A673 (cell line): ENCODE data around the gene HOXA9.

Experiments
- CTCF ChIP-seq: fragments of 300-800, 200-600 bp; sonication (generic); conservative IDR thresholded peaks from 2 replicates; pipeline ENCODE4 v1.5.1; 2017; ENCODE audit warnings: low read depth, mild to moderate bottlenecking, antibody characterized with exemption, low read length, moderate library complexity, mixed read lengths
- EZH2 ChIP-seq: fragments of 200-600 bp; sonication (generic); IDR thresholded peaks from 2 replicates; pipeline ENCODE4 v1.6.1; 2017; ENCODE audit warnings: borderline replicate concordance, low read depth, mild to moderate bottlenecking, mixed read lengths, antibody characterized with exemption, low read length; ENCODE audit not compliant: poor library complexity, severe bottlenecking

GRCh38 chr7:27152816-27153442 is 12.4 kb downstream of the HOXA9 start:
- TF ChIP-seq CTCF (no peak), EZH2 (no peak)
